Cardiac muscle cell (in vitro differentiated cells and primary cell): Measurements from ENCODE around the gene PITX3. TPM values are rescaled to one million over a fixed set of nuclear protein-coding genes. Genes with fewer than 3 reads are reported as not detected.

Experiments used
- DNase-seq, 2 donors: peaks; one replicate each; pipeline versions ENCODE4 v3.0.0 to v3.0.0-alpha.2; 2010 to 2017; ENCODE audit warnings: low read depth in 1 of 2, low spot score in 1 of 2
- H3K27ac ChIP-seq: fragments of 200-600 bp; sonication (generic); 2 replicates; pipeline ENCODE4 v1.5.1; 2016
- H3K27me3 ChIP-seq: fragments of 200-600 bp; sonication (generic); 2 replicates; pipeline ENCODE4 v1.6.0; 2016; ENCODE audit warnings: control low read depth
- H3K36me3 ChIP-seq: fragments of 200-600 bp; sonication (generic); 2 replicates; pipeline ENCODE4 v1.5.1; 2016; ENCODE audit warnings: control low read depth
- H3K4me1 ChIP-seq: fragments of 200-600 bp; sonication (generic); 2 replicates; pipeline ENCODE4 v1.8.1; 2017; ENCODE audit warnings: low read depth, mild to moderate bottlenecking, mixed run types
- H3K4me3 ChIP-seq: fragments of 200-600 bp; sonication (generic); 2 replicates; pipeline ENCODE4 v1.5.1; 2016; ENCODE audit warnings: mild to moderate bottlenecking
- H3K9me3 ChIP-seq: fragments of 200-600 bp; sonication (generic); 2 replicates; pipeline ENCODE4 v1.5.1; 2017; ENCODE audit warnings: low read depth, mild to moderate bottlenecking, control low read depth
- CTCF ChIP-seq: IDR thresholded peaks from 2 replicates; pipeline ENCODE4 v1.5.1; 2012; ENCODE audit warnings: low read depth, mild to moderate bottlenecking, low read length
- polyA plus RNA-seq: library from polyadenylated mRNA; unstranded; fragments of >200 nt; fragmentation: Nextera tagmentation; extraction: Ambion mirVana; gene quantifications from 2 replicates; pipeline ENCODE4 v1.2.1, GENCODE V29; 2016
- total RNA-seq: library from RNA; depleted of rRNA; stranded (reverse); fragments of >200 nt; gene quantifications from 2 replicates; pipeline ENCODE4 v1.2.3, GENCODE V29; 2016

Gene PITX3
- total and polyA plus RNA-seq, 2 experiments from 2014 or later: 7.9 to 14.3 TPM

GRCh38 chr10:102286216-102286615 lies 44.9 kb upstream of the PITX3 start:
- no peak for TF ChIP-seq CTCF
- H3K27me3 ChIP-seq: no peaks in the 10 kb centered on the region

GRCh38 chr10:102285133-102285532 lies 43.8 kb upstream of the PITX3 start:
- no peaks in the 10 kb centered on the region for H3K36me3 ChIP-seq
- no peak for TF ChIP-seq CTCF
- peaks cover 50% of the 10 kb centered on the region for H3K4me1 ChIP-seq
- no peak overlapping the region for H3K27ac ChIP-seq
- H3K27me3 ChIP-seq: no peaks in the 10 kb centered on the region
- H3K4me3 ChIP-seq: no peak overlapping the region
- H3K9me3 ChIP-seq: no peaks in the 10 kb centered on the region
- no peak for DNase-seq

More at GRCh38 chr10:102286216-102286615, 44.9 kb upstream of the PITX3 start:
- H3K4me3 ChIP-seq: no peak overlapping the region
- peaks cover 48% of the 10 kb centered on the region for H3K4me1 ChIP-seq
- H3K9me3 ChIP-seq: no peaks in the 10 kb centered on the region
- no peak for DNase-seq
- no peaks in the 10 kb centered on the region for H3K36me3 ChIP-seq
- peak overlapping the region; percentile 14 for H3K27ac ChIP-seq

- no peak overlapping the region for H3K4me3 ChIP-seq
Observed at GRCh38 chr10:102284531-102284930, 43.2 kb upstream of the PITX3 start.

GRCh38 chr10:102283890-102284289 lies 42.6 kb upstream of the PITX3 start:
- Histone ChIP-seq H3K36me3 (no peaks in the 10 kb centered on the region), H3K27me3 (no peaks in the 10 kb centered on the region), H3K9me3 (no peaks in the 10 kb centered on the region), H3K27ac (peak overlapping the region; percentile 61), H3K4me1 (peaks cover 62% of the 10 kb centered on the region), H3K4me3 (no peak overlapping the region)
- TF ChIP-seq CTCF: no peak
- no peak for DNase-seq

More at GRCh38 chr10:102284531-102284930, 43.2 kb upstream of the PITX3 start:
- H3K27me3 ChIP-seq: no peaks in the 10 kb centered on the region
- peaks cover 56% of the 10 kb centered on the region for H3K4me1 ChIP-seq
- H3K36me3 ChIP-seq: no peaks in the 10 kb centered on the region
- H3K27ac ChIP-seq: no peak overlapping the region
- H3K9me3 ChIP-seq: no peaks in the 10 kb centered on the region
- TF ChIP-seq CTCF: no peak
- DNase-seq: no peak

GRCh38 chr10:102283488-102283887 lies 42.2 kb upstream of the PITX3 start:
- Histone ChIP-seq H3K27me3 (no peaks in the 10 kb centered on the region), H3K9me3 (no peaks in the 10 kb centered on the region), H3K27ac (peak overlapping the region; percentile 61), H3K36me3 (no peaks in the 10 kb centered on the region), H3K4me3 (no peak overlapping the region), H3K4me1 (peaks cover 66% of the 10 kb centered on the region)
- DNase-seq: no peak
- TF ChIP-seq CTCF: no peak

GRCh38 chr10:102281102-102281487 lies 39.8 kb upstream of the PITX3 start:
- H3K27me3 ChIP-seq: no peaks in the 10 kb centered on the region
- DNase-seq: peak in 1 of 2 donors; percentile 38
- peak overlapping the region; percentile 5 for H3K4me3 ChIP-seq
- H3K36me3 ChIP-seq: no peaks in the 10 kb centered on the region
- peaks cover 64% of the 10 kb centered on the region for H3K4me1 ChIP-seq
- no peaks in the 10 kb centered on the region for H3K9me3 ChIP-seq
- peak overlapping the region; percentile 91 for H3K27ac ChIP-seq
- TF ChIP-seq CTCF: no peak
